HG02571 (cell line): ENCODE data around the gene RBM19.

Source experiments
- ATAC-seq: cut with Tn5 transposase; IDR thresholded peaks from one replicate; pipeline ENCODE4 v1.9.1; 2021; ENCODE audit warnings: mild to moderate bottlenecking, moderate library complexity; ENCODE audit not compliant: unreplicated experiment

The RBM19 gene

DNA sequence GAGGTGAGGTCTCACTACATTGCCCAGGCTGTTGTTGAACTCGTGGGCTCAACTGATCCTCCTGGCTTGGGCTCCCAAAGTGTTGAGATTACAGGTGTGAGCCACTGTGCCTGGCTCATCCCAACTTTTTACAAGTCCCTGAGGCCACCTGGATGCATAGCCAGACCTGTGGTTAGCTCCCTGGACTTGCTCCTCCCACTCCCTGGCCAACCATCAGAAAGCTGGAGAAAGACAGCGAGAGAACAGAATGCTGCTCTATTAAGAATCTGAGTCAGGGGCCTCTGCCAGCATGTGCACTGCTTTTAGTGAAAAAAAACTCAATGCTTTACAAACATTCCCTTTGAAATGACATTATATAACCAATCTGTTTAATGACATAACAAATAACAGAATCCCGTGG lies 78.2 kb downstream of the RBM19 start:
- no peak for ATAC-seq

DNA sequence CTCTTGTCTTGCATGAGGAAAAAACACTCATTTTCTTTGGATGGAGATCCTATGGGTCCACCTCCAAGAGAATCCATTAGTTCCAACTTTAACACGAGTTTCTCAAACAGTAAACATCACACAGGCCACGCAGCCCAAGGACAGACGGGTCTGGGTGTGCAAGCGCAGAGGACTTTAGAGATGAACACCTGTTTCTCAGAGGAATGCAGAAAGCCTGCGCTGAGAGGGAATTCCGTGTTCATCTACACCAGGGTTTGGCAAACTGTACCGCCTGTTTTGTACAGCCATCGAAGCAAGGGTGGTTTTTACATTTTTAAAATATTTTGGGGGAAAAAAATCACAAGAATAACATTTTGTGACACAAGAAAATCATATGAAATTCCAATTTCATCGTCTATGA lies 79.4 kb downstream of the RBM19 start:
- ATAC-seq: no peak

DNA sequence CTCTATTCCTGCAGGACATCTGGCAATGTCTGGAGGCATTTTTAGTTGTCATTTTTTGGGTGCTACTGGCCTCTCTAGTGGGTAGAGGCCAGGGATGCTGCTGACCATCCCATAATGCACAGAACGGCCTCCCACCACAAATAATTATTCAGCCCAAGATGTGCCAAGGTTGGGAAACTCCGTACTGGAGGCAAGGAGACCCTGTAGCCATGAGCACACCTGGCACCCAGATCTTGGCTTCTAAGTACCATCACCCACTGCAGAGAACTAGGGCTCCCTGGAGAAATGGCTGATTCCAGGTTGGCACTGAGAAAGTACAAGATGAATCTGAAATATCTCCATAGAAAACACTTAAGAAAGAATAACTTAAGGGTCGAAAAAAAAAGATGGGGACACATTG lies 81.7 kb downstream of the RBM19 start:
- no peak for ATAC-seq

- no peak for ATAC-seq
These were observed 83.4 kb downstream of the RBM19 start for GRCh38 chr12:113882690-113883089.

DNA sequence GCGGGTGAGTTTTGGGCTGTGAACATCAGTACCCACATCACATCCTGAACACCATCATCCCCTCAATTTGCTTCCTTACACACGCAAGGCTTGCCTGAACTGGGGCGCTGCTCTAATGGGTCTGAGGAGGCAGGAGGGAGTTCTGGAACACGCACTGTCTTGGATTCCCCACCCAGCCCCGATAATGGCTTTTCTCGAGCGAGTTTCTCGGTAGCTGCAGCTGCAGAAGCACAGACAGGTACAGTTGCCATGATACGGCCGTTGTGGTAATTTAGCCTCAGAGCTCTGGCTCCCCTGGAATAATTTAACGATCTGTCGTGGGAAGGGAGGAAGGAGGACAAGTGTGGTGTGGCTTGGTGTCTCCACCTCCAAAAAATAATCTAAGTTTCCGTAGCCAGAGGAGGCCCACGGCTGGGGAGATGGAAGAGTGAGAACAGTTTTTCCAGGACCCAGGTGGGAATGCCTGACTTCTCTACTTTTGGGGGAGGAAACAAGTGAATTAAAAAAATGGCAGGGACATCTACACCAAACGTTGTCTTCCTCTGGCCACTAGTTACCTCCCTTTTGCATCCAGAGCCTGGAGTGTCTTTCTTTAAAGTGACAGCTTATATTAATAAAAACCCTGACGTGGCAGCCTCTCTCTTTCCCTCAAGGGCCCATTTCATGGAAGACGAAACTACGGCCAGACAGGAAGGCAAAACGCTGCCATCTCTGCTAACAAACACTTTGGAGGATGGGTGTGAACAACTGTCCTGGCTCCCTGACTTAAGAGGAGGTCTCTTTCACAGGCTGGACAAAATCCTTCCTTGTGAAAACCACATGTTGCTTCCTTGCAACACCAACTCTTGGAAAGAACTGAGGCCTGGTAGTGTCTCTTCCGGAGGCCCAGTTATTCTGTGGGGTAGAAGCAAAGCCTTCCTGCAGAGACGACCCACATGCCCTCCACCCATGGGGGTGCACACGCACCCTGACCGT lies 84.8 kb downstream of the RBM19 start:
- no peak for ATAC-seq

DNA sequence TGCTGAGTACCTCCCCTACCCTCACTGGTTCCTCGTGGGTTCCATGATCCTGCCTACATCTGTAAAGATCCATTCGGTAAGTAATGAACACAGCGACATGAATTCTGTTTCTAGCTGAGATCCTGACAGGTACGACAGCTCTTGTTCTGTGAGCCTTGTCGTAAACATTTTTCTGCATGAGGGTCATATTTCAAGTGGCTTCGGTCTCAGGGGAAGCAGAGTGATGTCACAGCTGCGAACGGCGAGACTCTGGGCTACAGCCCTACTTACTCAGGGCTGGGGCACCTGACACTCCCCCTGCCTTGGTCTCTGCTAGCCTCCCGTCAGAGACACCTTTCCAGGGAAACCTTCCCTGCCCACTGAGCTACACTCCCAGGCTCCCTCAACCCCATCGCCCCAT lies 85.8 kb downstream of the RBM19 start:
- ATAC-seq: no peak

- no peak for ATAC-seq
These were observed 86.5 kb downstream of the RBM19 start for GRCh38 chr12:113879658-113880057.

DNA sequence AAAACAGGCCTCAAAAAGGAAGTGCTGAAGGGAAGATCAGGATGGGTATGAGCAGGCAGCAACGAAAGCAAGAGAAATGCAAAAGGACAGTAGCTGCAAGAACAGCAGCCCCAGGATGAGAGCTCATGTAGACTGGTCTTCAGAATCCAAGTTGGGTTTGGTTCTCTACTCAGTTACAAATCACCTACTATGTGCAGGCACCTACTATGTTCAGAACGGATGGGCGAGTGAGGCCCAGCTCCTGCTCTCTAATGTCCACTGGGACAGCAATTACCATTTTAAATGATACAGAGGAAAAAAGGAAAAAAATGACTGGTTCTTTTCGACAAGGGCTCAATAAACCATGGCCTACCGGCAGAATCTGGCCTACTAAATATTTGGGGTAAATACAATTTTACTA lies 88.5 kb downstream of the RBM19 start:
- ATAC-seq: no peak

GRCh38 chr12:113876160-113876559 lies 90.0 kb downstream of the RBM19 start:
- ATAC-seq: no peak

GRCh38 chr12:113875691-113876090 lies 90.4 kb downstream of the RBM19 start:
- ATAC-seq: no peak

GRCh38 chr12:113874999-113875561 lies 91.0 kb downstream of the RBM19 start:
- ATAC-seq: no peak

- no peak for ATAC-seq
These were observed 91.8 kb downstream of the RBM19 start for GRCh38 chr12:113874326-113874725.

- ATAC-seq: no peak
These were observed 92.4 kb downstream of the RBM19 start for GRCh38 chr12:113873740-113874139.

- no peak for ATAC-seq
These were observed 95.2 kb downstream of the RBM19 start for GRCh38 chr12:113870890-113871289.

- ATAC-seq: no peak
These were observed 96.1 kb downstream of the RBM19 start for GRCh38 chr12:113870035-113870434.

GRCh38 chr12:113868365-113868764 lies 97.8 kb downstream of the RBM19 start:
- no peak for ATAC-seq

GRCh38 chr12:113867258-113867657 lies 98.9 kb downstream of the RBM19 start:
- no peak for ATAC-seq

DNA sequence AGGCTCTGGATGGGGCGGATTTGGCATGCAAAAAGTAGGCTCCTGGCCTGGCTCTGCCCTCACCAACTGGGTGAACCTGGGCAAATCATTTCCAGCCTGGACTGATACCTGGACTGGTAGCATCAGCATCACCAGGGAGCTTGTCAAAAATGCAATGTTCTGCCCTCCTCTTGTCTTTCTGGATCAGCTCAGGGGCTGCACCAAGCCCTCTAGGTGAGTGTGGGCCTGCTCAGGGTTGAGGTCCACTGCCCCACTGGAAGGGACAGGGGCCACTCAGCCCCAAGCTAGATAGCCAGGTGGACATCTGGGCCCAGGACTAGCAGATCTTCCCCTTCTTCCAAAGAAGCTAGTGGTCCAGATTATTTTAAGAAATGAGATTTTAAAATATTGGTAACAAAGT lies 99.6 kb downstream of the RBM19 start:
- ATAC-seq: no peak

DNA sequence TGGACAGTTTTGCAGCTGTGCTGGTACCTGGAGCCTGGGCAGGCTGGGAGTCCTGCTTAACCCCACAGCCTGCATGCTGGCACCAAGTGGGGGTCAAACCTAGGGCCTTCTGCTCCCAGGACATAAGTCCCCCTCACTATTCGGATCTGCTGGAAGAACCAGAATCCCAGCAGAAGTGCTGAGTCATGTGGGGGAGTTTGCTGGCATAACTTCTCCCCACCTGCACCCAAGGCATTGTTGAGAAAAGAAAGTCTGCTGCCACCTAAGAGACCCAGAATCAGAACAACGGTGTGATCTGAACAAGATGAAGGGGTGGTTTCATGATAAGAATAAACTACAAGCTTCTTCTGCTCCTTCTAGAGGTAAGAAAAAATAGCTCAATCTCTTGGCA lies 102.7 kb downstream of the RBM19 start:
- ATAC-seq: no peak

DNA sequence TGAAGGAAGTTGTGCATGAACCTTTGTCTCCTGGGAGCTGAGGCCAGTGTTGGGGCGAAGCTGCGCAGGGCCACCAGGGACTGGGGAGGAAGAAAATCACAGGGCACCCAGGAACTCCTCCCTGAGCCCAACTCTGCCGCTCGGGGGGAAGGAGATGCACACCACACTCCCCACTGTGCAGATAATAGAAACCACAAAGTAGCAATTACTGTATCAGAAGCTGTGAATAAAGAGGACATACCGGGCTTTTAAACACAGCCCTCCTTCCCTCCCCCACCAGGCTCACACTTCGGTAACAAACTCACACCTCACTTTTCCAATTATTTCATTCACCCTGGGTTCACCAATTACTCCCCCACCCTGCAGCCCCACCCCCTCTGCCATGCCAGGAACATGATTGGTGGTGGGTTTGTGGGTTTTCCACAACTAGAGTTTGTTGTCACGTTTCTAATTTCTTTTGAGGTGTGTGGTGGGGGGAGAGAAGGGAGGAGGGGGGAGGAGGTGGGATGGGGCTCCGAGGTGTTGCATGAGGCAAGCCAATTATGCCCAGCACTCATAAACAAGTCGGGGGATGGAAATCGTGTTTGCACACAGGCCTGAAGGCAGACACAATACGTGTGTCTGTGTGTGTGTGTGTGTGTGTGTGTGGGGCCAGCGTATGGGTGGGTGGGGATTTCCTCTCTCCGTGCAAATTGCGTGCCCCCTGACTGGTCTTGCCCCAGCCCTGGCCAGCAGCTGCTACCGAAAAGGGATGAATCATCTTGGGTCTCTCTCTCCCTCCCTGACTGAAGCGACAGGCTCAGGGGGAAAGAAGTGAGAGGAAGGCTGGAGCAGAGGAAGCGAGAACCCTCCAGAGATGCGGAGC lies 103.3 kb downstream of the RBM19 start:
- no peak for ATAC-seq

- no peak for ATAC-seq
These were observed 104.3 kb downstream of the RBM19 start for GRCh38 chr12:113861708-113862312.
